GM13976 (cell line): ENCODE results near the gene SNCB.

Source experiments
- DNase-seq: peaks from one replicate; pipeline ENCODE4 v3.0.0; 2012; ENCODE audit warnings: low spot score
- CTCF ChIP-seq: IDR thresholded peaks from 2 replicates; pipeline ENCODE4 v1.5.1; 2012; ENCODE audit warnings: borderline replicate concordance, mild to moderate bottlenecking; ENCODE audit not compliant: insufficient read depth; ENCODE audit errors: extremely low read depth, missing control alignments, control extremely low read depth
- in situ Hi-C: fragments of 300-500 bp; cut with MboI; formaldehyde crosslinking; loops from one replicate; pipeline ENCODE4 v1.12.0; 2022; ENCODE audit warnings: low sequenced_read_pairs, mixed read lengths, inconsistent platforms; ENCODE audit not compliant: unreplicated experiment

SNCB gene

GRCh38 chr5:176675676-176676360 is 45.5 kb upstream of the SNCB start:
- in situ Hi-C loops: no loop called here
- TF ChIP-seq CTCF: no peak
- no peak for DNase-seq

- DNase-seq: no peak
- TF ChIP-seq CTCF: no peak
- in situ Hi-C loops: loop anchor here (25.0 kb wide), 1 partner anchor 288 kb away; no protein-coding TSS in a partner anchor
Measured at GRCh38 chr5:176674799-176675198, 44.5 kb upstream of the SNCB start.

- in situ Hi-C loops: loop anchor here (25.0 kb wide), 1 partner anchor 288 kb away; no protein-coding TSS in a partner anchor
- no peak for TF ChIP-seq CTCF
Measured at GRCh38 chr5:176673651-176674583, 43.6 kb upstream of the SNCB start.

GRCh38 chr5:176671890-176672747 is 41.8 kb upstream of the SNCB start:
- DNase-seq: no peak
- in situ Hi-C loops: loop anchor here (25.0 kb wide), 1 partner anchor 290 kb away; no protein-coding TSS in a partner anchor
- no peak for TF ChIP-seq CTCF

More at GRCh38 chr5:176673651-176674583, 43.6 kb upstream of the SNCB start:
- peak; percentile 24 for DNase-seq

- no peak for TF ChIP-seq CTCF
- DNase-seq: no peak
- in situ Hi-C loops: loop anchor here (25.0 kb wide), 1 partner anchor 291 kb away; no protein-coding TSS in a partner anchor
Measured at GRCh38 chr5:176671399-176671798, 41.1 kb upstream of the SNCB start.

- no peak for DNase-seq
- in situ Hi-C loops: loop anchor here (25.0 kb wide), 1 partner anchor 292 kb away; no protein-coding TSS in a partner anchor
- TF ChIP-seq CTCF: no peak
Measured at GRCh38 chr5:176670449-176670848, 40.1 kb upstream of the SNCB start.
